ENCODE measurements around the gene UNC80. TPM values are rescaled to one million over a fixed set of nuclear protein-coding genes. Genes with fewer than 3 reads are reported as not detected.

UNC80 gene
- total and polyA plus RNA-seq, 2 experiments from 2014 or later, result not detected

GRCh38 chr2:210007895-210008294 is 236.3 kb downstream of the UNC80 start:
- Histone ChIP-seq H3K79me2 (ENCODE audit: insufficient read depth) (peaks cover 100% of the 10 kb centered on the region), H3K9ac (no peak overlapping the region), H4K20me1 (ENCODE audit: insufficient read depth) (peaks cover 6% of the 10 kb centered on the region; the same call in 1 of the 2 replicates), H3F3A (ENCODE audit: insufficient read depth) (no peaks in the 10 kb centered on the region), H3K9me2 (ENCODE audit: insufficient read depth) (no peaks in the 10 kb centered on the region), H3K27ac (no peak overlapping the region), H3K4me2 (ENCODE audit: unreplicated experiment) (no peak overlapping the region), H3K4me1 (ENCODE audit: insufficient read depth) (peaks cover 29% of the 10 kb centered on the region), H3K9me3 (ENCODE audit: low read depth) (no peaks in the 10 kb centered on the region), H3K36me3 (ENCODE audit: low read depth) (peaks cover 9% of the 10 kb centered on the region; the same call in 1 of the 2 replicates), H3K27me3 (replicated peaks; ENCODE audit: insufficient read depth) (no peaks in the 10 kb centered on the region), H2AFZ (no peak overlapping the region), H3K4me3 (no peak overlapping the region)
- in situ Hi-C loops (cut with MboI), result no loop called here
- 83 to 89% methylated on average over 2 of the region's 2 CpGs for WGBS, 2 experiments (ENCODE audit: low coverage in 1 of 2, low lambda C conversion rate in 2 of 2, missing lambda C conversion rate in 2 of 2)
- TF ChIP-seq EZH2phosphoT487 (IDR thresholded peaks at IDR 0.05; ENCODE audit: insufficient read depth, low read depth), result no peak
- peak; percentile 28 for DNase-seq

GRCh38 chr2:210009126-210009525 is 237.5 kb downstream of the UNC80 start:
- in situ Hi-C loops (cut with MboI), result no loop called here
- Histone ChIP-seq H3K27ac (no peak overlapping the region), H2AFZ (no peak overlapping the region), H3K4me1 (ENCODE audit: insufficient read depth) (peaks cover 20% of the 10 kb centered on the region), H3K4me3 (no peak overlapping the region), H3F3A (ENCODE audit: insufficient read depth) (no peaks in the 10 kb centered on the region), H4K20me1 (ENCODE audit: insufficient read depth) (peaks cover 6% of the 10 kb centered on the region; the same call in 1 of the 2 replicates), H3K9me3 (ENCODE audit: low read depth) (no peaks in the 10 kb centered on the region), H3K27me3 (replicated peaks; ENCODE audit: insufficient read depth) (no peaks in the 10 kb centered on the region), H3K79me2 (ENCODE audit: insufficient read depth) (peaks cover 100% of the 10 kb centered on the region), H3K9me2 (ENCODE audit: insufficient read depth) (no peaks in the 10 kb centered on the region), H3K4me2 (ENCODE audit: unreplicated experiment) (no peak overlapping the region), H3K36me3 (ENCODE audit: low read depth) (peaks cover 10% of the 10 kb centered on the region; the same call in 1 of the 2 replicates), H3K9ac (no peak overlapping the region)
- TF ChIP-seq EZH2 (IDR thresholded peaks at IDR 0.05; ENCODE audit: insufficient read depth, poor library complexity, severe bottlenecking) (no peak), EZH2phosphoT487 (IDR thresholded peaks at IDR 0.05; ENCODE audit: insufficient read depth, low read depth) (no peak)
- DNase-seq, result no peak
- WGBS, 2 experiments (ENCODE audit: low coverage in 1 of 2, low lambda C conversion rate in 2 of 2, missing lambda C conversion rate in 2 of 2), result 76% methylated on average over 6 of the region's 6 CpGs

GRCh38 chr2:210009896-210010295 is 238.3 kb downstream of the UNC80 start:
- Histone ChIP-seq H3K4me3 (no peak overlapping the region), H4K20me1 (ENCODE audit: insufficient read depth) (peaks cover 6% of the 10 kb centered on the region; the same call in 1 of the 2 replicates), H3K27ac (no peak overlapping the region), H3K9ac (no peak overlapping the region), H3K4me2 (ENCODE audit: unreplicated experiment) (no peak overlapping the region), H3K9me3 (ENCODE audit: low read depth) (no peaks in the 10 kb centered on the region), H3F3A (ENCODE audit: insufficient read depth) (no peaks in the 10 kb centered on the region), H3K27me3 (replicated peaks; ENCODE audit: insufficient read depth) (no peaks in the 10 kb centered on the region), H3K36me3 (ENCODE audit: low read depth) (peaks cover 15% of the 10 kb centered on the region), H2AFZ (no peak overlapping the region), H3K4me1 (ENCODE audit: insufficient read depth) (peaks cover 12% of the 10 kb centered on the region), H3K79me2 (ENCODE audit: insufficient read depth) (peaks cover 99% of the 10 kb centered on the region), H3K9me2 (ENCODE audit: insufficient read depth) (no peaks in the 10 kb centered on the region)
- WGBS, 2 experiments (ENCODE audit: low coverage in 1 of 2, low lambda C conversion rate in 2 of 2, missing lambda C conversion rate in 2 of 2), result 76 to 83% methylated on average over 3 of the region's 3 CpGs
- in situ Hi-C loops (cut with MboI), result no loop called here
- DNase-seq, result no peak
- TF ChIP-seq EZH2phosphoT487 (IDR thresholded peaks at IDR 0.05; ENCODE audit: insufficient read depth, low read depth) (no peak), EZH2 (IDR thresholded peaks at IDR 0.05; ENCODE audit: insufficient read depth, poor library complexity, severe bottlenecking) (no peak)

- H3K4me2 ChIP-seq (ENCODE audit: unreplicated experiment), result no peak overlapping the region
- H3F3A ChIP-seq (ENCODE audit: insufficient read depth), result no peaks in the 10 kb centered on the region
- 0 out of 2 replicates have a peak, but pooled peaks cover 4% of the 10 kb centered on the region for H4K20me1 ChIP-seq (ENCODE audit: insufficient read depth)
- no peaks in the 10 kb centered on the region for H3K27me3 ChIP-seq (replicated peaks; ENCODE audit: insufficient read depth)
- no peak overlapping the region for H3K27ac ChIP-seq
- peaks cover 76% of the 10 kb centered on the region for H3K36me3 ChIP-seq (ENCODE audit: low read depth)
- in situ Hi-C loops (cut with MboI), result no loop called here
- WGBS, 2 experiments (ENCODE audit: low coverage in 1 of 2, low lambda C conversion rate in 2 of 2, missing lambda C conversion rate in 2 of 2), result 90 to 97% methylated on average over 1 of the region's 1 CpG
- H3K9me3 ChIP-seq (ENCODE audit: low read depth), result no peaks in the 10 kb centered on the region
- TF ChIP-seq EZH2phosphoT487 (IDR thresholded peaks at IDR 0.05; ENCODE audit: insufficient read depth, low read depth), result no peak
- TF ChIP-seq EZH2 (IDR thresholded peaks at IDR 0.05; ENCODE audit: insufficient read depth, poor library complexity, severe bottlenecking), result no peak
- H3K9ac ChIP-seq, result no peak overlapping the region
- peaks cover 16% of the 10 kb centered on the region for H3K79me2 ChIP-seq (ENCODE audit: insufficient read depth)
- H3K4me1 ChIP-seq (ENCODE audit: insufficient read depth), result no peaks in the 10 kb centered on the region
- no peaks in the 10 kb centered on the region for H3K9me2 ChIP-seq (ENCODE audit: insufficient read depth)
- H2AFZ ChIP-seq, result no peak overlapping the region
- DNase-seq, result no peak
- no peak overlapping the region for H3K4me3 ChIP-seq
These were observed 248.5 kb downstream of the UNC80 start for GRCh38 chr2:210020138-210020537.

- Histone ChIP-seq H3K4me3 (no peak overlapping the region), H3F3A (ENCODE audit: insufficient read depth) (no peaks in the 10 kb centered on the region), H2AFZ (no peak overlapping the region), H3K27ac (no peak overlapping the region), H3K9me2 (ENCODE audit: insufficient read depth) (no peaks in the 10 kb centered on the region), H3K36me3 (ENCODE audit: low read depth) (peaks cover 56% of the 10 kb centered on the region), H3K27me3 (replicated peaks; ENCODE audit: insufficient read depth) (no peaks in the 10 kb centered on the region), H4K20me1 (ENCODE audit: insufficient read depth) (no peaks in the 10 kb centered on the region), H3K4me1 (ENCODE audit: insufficient read depth) (no peaks in the 10 kb centered on the region), H3K9me3 (ENCODE audit: low read depth) (no peaks in the 10 kb centered on the region), H3K79me2 (ENCODE audit: insufficient read depth) (peaks cover 5% of the 10 kb centered on the region; the same call in 1 of the 2 replicates), H3K4me2 (ENCODE audit: unreplicated experiment) (no peak overlapping the region), H3K9ac (no peak overlapping the region)
- DNase-seq, result no peak
- TF ChIP-seq EZH2phosphoT487 (IDR thresholded peaks at IDR 0.05; ENCODE audit: insufficient read depth, low read depth), result no peak
- no peak for TF ChIP-seq EZH2 (IDR thresholded peaks at IDR 0.05; ENCODE audit: insufficient read depth, poor library complexity, severe bottlenecking)
- in situ Hi-C loops (cut with MboI), result no loop called here
- WGBS, 2 experiments (ENCODE audit: low coverage in 1 of 2, low lambda C conversion rate in 2 of 2, missing lambda C conversion rate in 2 of 2), result 94 to 97% methylated on average over 3 of the region's 3 CpGs
These were observed 251.2 kb downstream of the UNC80 start for GRCh38 chr2:210022824-210023223.

Measured in GM23248 (cell line).